ENCODE data around the gene MEOX1.

GRCh38 chr17:43703630-43704029, 41.9 kb upstream of the MEOX1 start:
- TF ChIP-seq CTCF (IDR thresholded peaks at IDR 0.05; ENCODE audit: insufficient read depth, low read depth, low read length): no peak
- no peak for TF ChIP-seq EZH2 (IDR thresholded peaks at IDR 0.05; ENCODE audit: insufficient read depth, low read length)
